Endothelial cell of umbilical vein (primary cell): Measurements from ENCODE around the gene PPP6R1. TPM values are rescaled to one million over a fixed set of nuclear protein-coding genes. Genes with fewer than 3 reads are reported as not detected.

ENCODE experiments used
- BruUV-seq: library from RNA; stranded (reverse); fragments of 400-500 nt; replicated peaks from 2 replicates; lab custom pipeline; 2021; lab: Mats Ljungman, UMichigan
- CTCF ChIA-PET: fragments of 300-600, 350-600 bp; sonication (Branson Sonifier 250); formaldehyde crosslinking; loops from one replicate; lab custom pipeline; 2021; ENCODE audit warnings: antibody characterized with exemption, inconsistent platforms; lab: Charles Lee
- POLR2A ChIA-PET: fragments of 300-600, 350-600 bp; sonication (Branson Sonifier 250); formaldehyde crosslinking; loops from one replicate; lab custom pipeline; 2021; ENCODE audit warnings: antibody characterized with exemption, inconsistent platforms; lab: Charles Lee
- DNase-seq: peaks from one replicate; pipeline ENCODE4 v3.0.0-alpha.2; 2011; ENCODE audit warnings: low read depth, low spot score
- FAIRE-seq: peaks from 2 replicates; lab custom pipeline; 2011; peaks lifted over from hg19 to GRCh38; lab: Jason Lieb, UNC
- H2AFZ ChIP-seq: 2 replicates; pipeline ENCODE4 v1.6.0; 2012; ENCODE audit warnings: low read depth, low read length, control low read depth, inconsistent platforms
- H3K27ac ChIP-seq: 2 replicates; pipeline ENCODE4 v1.5.1; 2011; ENCODE audit warnings: low read depth, mild to moderate bottlenecking, control low read depth, low read length, moderate library complexity; ENCODE audit not compliant: insufficient read depth
- H3K27me3 ChIP-seq, 2 experiments: 2 replicates each; pipeline versions ENCODE4 v1.6.0 to v1.6.1; 2011; ENCODE audit warnings: low read length in 2 of 2, mixed read lengths in 1 of 2; ENCODE audit not compliant: control insufficient read depth in 2 of 2, insufficient read depth in 2 of 2
- H3K36me3 ChIP-seq, 2 experiments: 2 replicates in 1 of 2; 3 replicates in 1 of 2; pipeline ENCODE4 v1.5.1; 2011; ENCODE audit warnings: low read length in 2 of 2, mild to moderate bottlenecking in 1 of 2, moderate library complexity in 1 of 2; ENCODE audit not compliant: control insufficient read depth in 2 of 2, insufficient read depth in 2 of 2; ENCODE audit errors: extremely low read depth in 1 of 2
- H3K4me1 ChIP-seq: 3 replicates; pipeline ENCODE4 v1.5.1; 2011; ENCODE audit warnings: mild to moderate bottlenecking, low read length; ENCODE audit not compliant: control insufficient read depth, insufficient read depth; ENCODE audit errors: extremely low read depth
- H3K4me2 ChIP-seq: 2 replicates; pipeline ENCODE4 v1.6.1; 2011; ENCODE audit warnings: low read length, control low read depth, mixed read lengths; ENCODE audit not compliant: insufficient read depth
- H3K4me3 ChIP-seq, 3 experiments: fragments of 200-600 bp in 1 of 3; sonication (generic), shearing (Covaris generic) in 1 of 3; replicated peaks in 1 of 3; 2 replicates each; pipeline ENCODE4 v1.5.1; 2011 to 2016; ENCODE audit warnings: control low read depth in 3 of 3, low read length in 3 of 3, mild to moderate bottlenecking in 2 of 3, inconsistent platforms in 1 of 3, low read depth in 1 of 3, moderate library complexity in 1 of 3; ENCODE audit not compliant: insufficient read depth in 1 of 3
- H3K79me2 ChIP-seq: 2 replicates; pipeline ENCODE4 v1.6.0; 2012; ENCODE audit warnings: low read length, inconsistent platforms; ENCODE audit not compliant: control insufficient read depth, insufficient read depth
- H3K9ac ChIP-seq: replicated peaks from 2 replicates; pipeline ENCODE3; 2011; ENCODE audit warnings: low read length, control low read depth; ENCODE audit not compliant: insufficient read depth; ENCODE audit errors: extremely low read depth
- H3K9me1 ChIP-seq: replicated peaks from 3 replicates; pipeline ENCODE4 v1.6.0; 2011; ENCODE audit warnings: mild to moderate bottlenecking, low read length; ENCODE audit not compliant: control insufficient read depth, insufficient read depth; ENCODE audit errors: extremely low read depth
- H3K9me3 ChIP-seq: replicated peaks from 2 replicates; pipeline ENCODE4 v1.5.1; 2012; ENCODE audit warnings: low read length, inconsistent platforms; ENCODE audit not compliant: control insufficient read depth, insufficient read depth
- H4K20me1 ChIP-seq: replicated peaks from 2 replicates; pipeline ENCODE3; 2011; ENCODE audit warnings: mild to moderate bottlenecking, low read length; ENCODE audit not compliant: control insufficient read depth, insufficient read depth; ENCODE audit errors: extremely low read depth
- CTCF ChIP-seq, 2 donors: IDR thresholded peaks; 1 replicate in 1 of 2; 2 replicates in 1 of 2; pipeline ENCODE4 v1.5.1; 2011; ENCODE audit warnings: low read length in 2 of 2, mild to moderate bottlenecking in 2 of 2, moderate library complexity in 2 of 2, control low read depth in 1 of 2, inconsistent platforms in 1 of 2, low read depth in 1 of 2; ENCODE audit not compliant: insufficient read depth in 1 of 2; ENCODE audit errors: extremely low read depth in 1 of 2
- EZH2 ChIP-seq: IDR thresholded peaks from 2 replicates; pipeline ENCODE4 v1.6.1; 2012; ENCODE audit warnings: borderline replicate concordance, low read depth, mild to moderate bottlenecking, moderate library complexity, low read length, inconsistent platforms; ENCODE audit not compliant: severe bottlenecking
- FOS ChIP-seq: IDR thresholded peaks from 2 replicates; pipeline ENCODE4 v1.6.1; 2011; ENCODE audit warnings: mild to moderate bottlenecking, low read length, moderate library complexity, borderline replicate concordance; ENCODE audit not compliant: insufficient read depth
- GATA2 ChIP-seq: IDR thresholded peaks from 2 replicates; pipeline ENCODE4 v1.7.0; 2011; ENCODE audit warnings: low read depth, mild to moderate bottlenecking, moderate library complexity, mixed read lengths, low read length; ENCODE audit not compliant: insufficient read length, insufficient read depth
- JUN ChIP-seq: IDR thresholded peaks from 2 replicates; pipeline ENCODE4 v1.6.1; 2011; ENCODE audit warnings: borderline replicate concordance, low read depth; ENCODE audit not compliant: insufficient read length, insufficient read depth
- MAX ChIP-seq: IDR thresholded peaks from 2 replicates; pipeline ENCODE4 v1.6.1; 2011; ENCODE audit not compliant: insufficient read depth, insufficient read length
- MYC ChIP-seq: IDR thresholded peaks from one replicate; pipeline ENCODE4 v1.6.1; 2011; ENCODE audit warnings: mild to moderate bottlenecking, low read depth, low read length
- POLR2A ChIP-seq: IDR thresholded peaks from 2 replicates; pipeline ENCODE4 v1.6.1; 2012; ENCODE audit warnings: low read depth, mild to moderate bottlenecking, control low read depth, low read length
- POLR2AphosphoS5 ChIP-seq: IDR thresholded peaks from 2 replicates; pipeline ENCODE4 v1.6.1; 2012; ENCODE audit warnings: low read depth, mild to moderate bottlenecking, control low read depth, low read length, moderate library complexity; ENCODE audit not compliant: insufficient read depth
- dilution Hi-C: fragments of 300-500 bp; cut with MboI; formaldehyde crosslinking; loops from one replicate; pipeline ENCODE4 v1.15.0; 2019; ENCODE audit warnings: low sequenced_read_pairs; ENCODE audit not compliant: extremely low pct_ligation_motif_present
- intact Hi-C: fragments of 100-400 bp; cut with micrococcal nuclease; formaldehyde crosslinking; loops from one replicate; pipeline ENCODE4 v1.10.0; 2022
- polyA plus RNA-seq, 4 experiments: library from polyadenylated mRNA; depleted of rRNA in 3 of 4; stranded (reverse) in 3 of 4; unstranded in 1 of 4; fragments of >200 nt; gene quantifications; 2 replicates each; pipeline versions ENCODE4 v1.2.1 to v1.2.3, GENCODE V29; 2011 to 2012; ENCODE audit warnings: missing spikeins in 1 of 4
- total RNA-seq: library from RNA; stranded (reverse); gene quantifications from 2 replicates; pipeline ENCODE4 v1.2.3, GENCODE V29; 2021

The PPP6R1 gene
- total and polyA plus RNA-seq, 2 donors (not counting 3 experiments of a cell fraction or from before 2014, with no cell fraction given) = 35.7 to 71.8 TPM

GRCh38 chr19:55244004-55244680, 14.7 kb downstream of the PPP6R1 start:
- CTCF ChIA-PET = interaction anchor here (1.2 kb wide), 1 partner anchor 84 kb away, joined by 3 read pairs; no protein-coding TSS in a partner anchor

More at GRCh38 chr19:55244004-55244680, 14.7 kb downstream of the PPP6R1 start:
- H3K36me3 ChIP-seq = peaks cover 10 to 61% of the 10 kb centered on the region in 2 experiments
- no peaks in the 10 kb centered on the region for H3K9me3 ChIP-seq
- no peak overlapping the region for H2AFZ ChIP-seq
- H3K4me2 ChIP-seq = no peak overlapping the region
- H3K27ac ChIP-seq = no peak overlapping the region
- H4K20me1 ChIP-seq = no peaks in the 10 kb centered on the region
- no peak for FAIRE-seq
- dilution Hi-C loops (no loop called here), intact Hi-C loops (no loop called here)
- no TSS peak for BruUV-seq
- TF ChIP-seq GATA2 = no peak
- TF ChIP-seq POLR2AphosphoS5 = no peak
- no peak for TF ChIP-seq EZH2
- TF ChIP-seq MAX = no peak
- no peak for TF ChIP-seq FOS
- TF ChIP-seq JUN = no peak
- TF ChIP-seq MYC = no peak
- TF ChIP-seq CTCF (IDR thresholded peaks at IDR 0.05; ENCODE audit: extremely low read depth in 1 of 2, insufficient read depth in 1 of 2, low read depth in 1 of 2, low read length in 2 of 2) = no peak
- no peak for TF ChIP-seq POLR2A
- peaks cover 23% of the 10 kb centered on the region for H3K79me2 ChIP-seq
- no peaks in the 10 kb centered on the region for H3K9me1 ChIP-seq
- POLR2A ChIA-PET = no interaction called here
- H3K4me3 ChIP-seq = no peak overlapping the region
- H3K27me3 ChIP-seq = no peaks in the 10 kb centered on the region
- no peak overlapping the region for H3K9ac ChIP-seq
- H3K4me1 ChIP-seq = no peaks in the 10 kb centered on the region
- no peak for DNase-seq
